GM18909 (cell line): Measurements from ENCODE around the gene FKBP15.
A peak's percentile ranks its signal among the peaks of the same experiment; 100 is the strongest.
"Not testable (repeated sequence)": the region's sequence is repeated elsewhere in the genome, so short reads cannot be mapped to it uniquely, and the experiment has no call there.

ENCODE experiments used
- ATAC-seq: cut with Tn5 transposase; IDR thresholded peaks from one replicate; pipeline ENCODE4 v1.9.1; 2021; ENCODE audit warnings: mild to moderate bottlenecking; ENCODE audit not compliant: unreplicated experiment, poor library complexity

FKBP15 gene

GRCh38 chr9:113235701-113236255 lies 14.7 kb upstream of the FKBP15 start:
- not testable (repeated sequence) for ATAC-seq

DNA sequence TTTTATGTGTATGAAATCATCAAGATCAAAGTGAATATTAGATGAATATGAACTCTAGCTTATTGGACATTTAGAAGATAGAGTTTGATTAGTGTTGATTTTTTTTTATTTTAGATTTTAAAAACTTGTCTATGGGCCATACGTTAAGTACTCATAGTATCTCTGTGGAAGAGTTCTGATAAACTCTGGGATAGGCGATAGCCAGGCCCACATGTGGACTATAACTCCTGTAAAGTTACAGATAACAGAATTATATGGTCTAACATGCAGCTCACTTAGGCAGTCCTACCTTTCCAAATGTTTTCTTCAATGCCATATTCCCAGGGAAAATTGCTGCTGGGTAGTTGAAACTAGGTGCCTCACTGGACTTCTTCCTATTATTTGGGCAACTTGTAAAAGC lies 10.6 kb upstream of the FKBP15 start:
- ATAC-seq = no peak

- no peak for ATAC-seq
Measured at GRCh38 chr9:113228130-113228665, 7.1 kb upstream of the FKBP15 start.

- ATAC-seq = no peak
Measured at GRCh38 chr9:113227436-113227835, 6.4 kb upstream of the FKBP15 start.

DNA sequence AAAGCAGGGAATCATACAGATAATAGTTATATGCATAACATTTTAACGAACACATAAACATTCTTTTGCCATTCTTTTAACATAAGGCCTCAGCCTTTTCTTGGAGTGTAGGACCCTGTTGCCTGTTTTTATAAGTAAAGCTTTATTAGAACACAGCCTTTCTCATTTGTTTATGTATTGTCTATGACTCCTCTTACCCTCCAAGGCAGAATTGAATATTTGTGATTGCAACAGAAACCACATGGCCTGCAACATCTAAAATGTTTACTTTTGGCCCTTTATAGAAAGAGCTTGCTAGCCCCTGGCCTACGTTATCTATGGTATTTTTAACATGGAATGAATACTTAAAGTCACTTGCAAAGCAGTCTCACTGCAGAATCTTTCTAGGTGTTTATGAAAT lies 2.9 kb upstream of the FKBP15 start:
- ATAC-seq = no peak

DNA sequence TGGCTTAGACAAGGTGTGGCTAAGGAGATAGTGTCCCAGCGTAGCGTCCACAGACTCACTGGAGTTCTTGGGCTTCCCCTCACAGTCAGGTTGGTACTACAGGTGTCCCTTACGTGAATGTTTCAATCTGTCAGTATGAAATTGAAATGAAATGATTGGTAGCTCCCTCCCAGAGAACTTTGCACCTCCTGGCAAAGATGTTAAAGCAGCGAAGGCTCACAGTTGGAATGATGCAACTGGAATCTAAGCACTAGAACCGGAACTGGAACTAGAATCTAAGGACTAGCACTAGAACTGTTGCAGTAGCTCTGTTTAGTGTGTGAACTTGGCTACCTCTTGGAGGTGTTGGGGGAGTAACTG lies 1.4 kb upstream of the FKBP15 start:
- ATAC-seq = no peak

GRCh38 chr9:113221800-113222481 lies 864 bp upstream of the FKBP15 start:
- ATAC-seq = no peak

GRCh38 chr9:113220467-113221002 lies 542 bp downstream of the FKBP15 start:
- ATAC-seq = no peak

- peak; percentile 62 for ATAC-seq
Measured at GRCh38 chr9:113219969-113220368, 1.1 kb downstream of the FKBP15 start.

GRCh38 chr9:113219186-113219936 lies 1.7 kb downstream of the FKBP15 start:
- ATAC-seq = peak; percentile 38

DNA sequence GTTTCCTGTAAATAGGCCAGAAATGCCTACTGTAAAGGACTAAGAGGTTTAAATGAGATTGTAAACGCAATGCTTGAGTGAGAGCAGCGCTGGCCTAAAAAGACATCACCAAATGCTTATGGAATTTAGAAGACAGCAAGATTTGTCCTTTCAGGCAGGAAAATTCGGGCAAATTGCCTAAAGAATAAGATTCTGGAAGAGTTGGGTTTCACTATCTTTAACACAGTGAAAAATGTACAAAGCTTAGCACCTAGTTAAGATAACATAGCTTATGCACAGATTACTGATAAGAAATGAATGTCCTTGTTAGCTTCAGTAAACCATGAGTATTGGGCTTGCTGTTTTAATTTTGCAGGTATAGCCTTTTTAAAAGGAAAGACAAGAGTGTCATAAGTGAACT lies 4.7 kb downstream of the FKBP15 start:
- no peak for ATAC-seq

- no peak for ATAC-seq
Measured at GRCh38 chr9:113215132-113215531, 5.9 kb downstream of the FKBP15 start.

DNA sequence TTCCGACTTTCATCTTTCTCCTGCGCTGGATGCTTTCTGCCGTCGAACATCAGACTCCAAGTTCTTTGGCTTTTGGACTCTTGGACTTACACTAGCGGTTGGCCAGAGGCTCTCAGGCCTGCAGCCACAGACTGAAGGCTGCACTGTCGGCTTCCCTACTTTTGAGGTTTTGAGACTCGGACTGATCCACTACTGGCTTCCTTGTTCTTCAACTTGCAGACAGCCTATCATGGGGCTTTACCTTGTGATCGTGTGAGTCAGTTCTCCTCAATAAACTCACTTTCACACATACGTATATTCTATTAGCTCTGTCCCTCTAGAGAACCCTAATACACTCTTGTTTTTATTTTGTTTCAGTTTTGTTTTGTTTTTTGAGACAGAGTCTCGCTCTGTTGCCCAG lies 10.3 kb downstream of the FKBP15 start:
- no peak for ATAC-seq

- no peak for ATAC-seq
Measured at GRCh38 chr9:113205861-113206260, 15.2 kb downstream of the FKBP15 start.

- ATAC-seq = no peak
Measured at GRCh38 chr9:113205432-113205831, 15.6 kb downstream of the FKBP15 start.

DNA sequence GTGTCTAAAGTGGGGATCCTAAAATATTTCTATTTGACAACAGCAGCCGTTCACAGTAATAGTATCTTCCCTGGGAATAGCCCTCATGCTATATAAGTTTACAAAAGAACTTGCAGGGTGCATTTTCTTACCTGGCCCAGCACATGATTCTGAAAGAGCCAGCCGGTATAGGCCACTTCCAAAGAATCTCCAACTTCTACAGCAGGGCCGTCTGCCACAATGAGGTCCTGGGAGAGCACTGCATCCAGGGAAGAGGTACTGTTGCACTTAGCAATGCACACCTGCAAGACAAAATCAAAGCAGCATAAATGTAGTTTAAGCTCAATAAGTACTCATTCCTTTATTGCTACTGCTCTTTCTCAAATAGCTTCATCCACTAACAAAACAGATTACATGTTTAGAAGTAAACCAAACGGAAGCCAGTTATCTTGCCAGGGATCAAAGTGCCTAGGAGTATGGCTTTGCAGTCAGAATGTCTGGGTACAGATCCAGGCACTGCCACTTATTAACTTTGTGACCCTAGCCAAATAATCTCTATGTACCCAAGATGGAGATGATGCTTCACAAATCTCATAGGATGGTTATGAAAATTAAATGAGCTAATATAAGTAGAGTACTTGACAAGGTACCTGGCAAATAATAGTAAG lies 21.3 kb downstream of the FKBP15 start:
- no peak for ATAC-seq

- no peak for ATAC-seq
Measured at GRCh38 chr9:113192455-113192854, 28.6 kb downstream of the FKBP15 start.

GRCh38 chr9:113187929-113188595 lies 33.0 kb downstream of the FKBP15 start:
- no peak for ATAC-seq

- ATAC-seq = no peak
Measured at GRCh38 chr9:113186137-113186755, 34.8 kb downstream of the FKBP15 start.

DNA sequence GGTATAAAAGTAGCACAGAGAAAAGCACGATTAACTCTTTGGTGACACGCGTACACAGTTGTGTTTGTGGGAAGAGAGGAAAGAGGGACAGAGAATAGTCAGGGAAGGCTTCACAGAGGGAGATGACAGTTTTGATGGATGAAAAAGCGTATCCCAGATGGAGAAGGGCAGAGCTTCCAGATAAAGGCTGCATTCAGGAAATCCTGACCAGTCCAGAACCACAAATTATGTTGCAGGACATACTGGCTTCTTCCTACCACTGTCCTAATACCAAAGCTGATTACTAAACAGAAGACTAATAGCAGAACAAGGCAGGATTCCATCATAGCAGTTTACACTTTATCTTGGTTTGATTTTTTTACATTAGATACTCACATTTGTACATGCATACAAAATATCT lies 35.8 kb downstream of the FKBP15 start:
- no peak for ATAC-seq
